Activated gamma-delta T cell treated with anti-CD3 and anti-CD28 coated beads, Interleukin-2, amount 50 U/mL, for 16 hours (primary cell): ENCODE measurements around the gene RALY.
"Not testable (repeated sequence)": the region's sequence is repeated elsewhere in the genome, so short reads cannot be mapped to it uniquely, and the experiment has no call there.

Experiments used
- DNase-seq: peaks from one replicate; pipeline ENCODE4 v3.0.0-alpha.2; 2020; ENCODE audit warnings: low read depth

RALY gene

GRCh38 chr20:34015401-34016335 lies 22.0 kb downstream of the RALY start:
- no peak for DNase-seq

- no peak for DNase-seq
These were observed 23.0 kb downstream of the RALY start for GRCh38 chr20:34016736-34017135.

GRCh38 chr20:34017610-34018009 lies 23.9 kb downstream of the RALY start:
- no peak for DNase-seq

GRCh38 chr20:34018166-34018565 lies 24.5 kb downstream of the RALY start:
- no peak for DNase-seq

GRCh38 chr20:34022151-34022838 lies 28.6 kb downstream of the RALY start:
- no peak for DNase-seq

- no peak for DNase-seq
These were observed 29.1 kb downstream of the RALY start for GRCh38 chr20:34022839-34023234.

GRCh38 chr20:34023937-34024722 lies 30.4 kb downstream of the RALY start:
- DNase-seq: no peak

GRCh38 chr20:34024723-34025351 lies 31.1 kb downstream of the RALY start:
- DNase-seq: no peak

- DNase-seq: not testable (repeated sequence)
These were observed 34.3 kb downstream of the RALY start for GRCh38 chr20:34028013-34028412.

GRCh38 chr20:34029415-34029814 lies 35.7 kb downstream of the RALY start:
- DNase-seq: no peak

GRCh38 chr20:34030456-34030855 lies 36.7 kb downstream of the RALY start:
- DNase-seq: no peak

- DNase-seq: no peak
These were observed 40.2 kb downstream of the RALY start for GRCh38 chr20:34033903-34034302.

- peak; percentile 39 for DNase-seq
These were observed 43.4 kb downstream of the RALY start for GRCh38 chr20:34037121-34037520.

GRCh38 chr20:34037767-34038166 lies 44.1 kb downstream of the RALY start:
- no peak for DNase-seq

- DNase-seq: no peak
These were observed 46.7 kb downstream of the RALY start for GRCh38 chr20:34040300-34040995.

GRCh38 chr20:34041226-34041625 lies 47.5 kb downstream of the RALY start:
- DNase-seq: no peak

GRCh38 chr20:34042262-34042661 lies 48.6 kb downstream of the RALY start:
- DNase-seq: no peak

- no peak for DNase-seq
These were observed 49.3 kb downstream of the RALY start for GRCh38 chr20:34043025-34043424.

- no peak for DNase-seq
These were observed 51.6 kb downstream of the RALY start for GRCh38 chr20:34045294-34045693.

GRCh38 chr20:34045930-34046725 lies 52.4 kb downstream of the RALY start:
- no peak for DNase-seq
